ENCODE results near the gene RAB11FIP5.
A peak's percentile ranks its signal among the peaks of the same experiment; 100 is the strongest.
"Not testable (repeated sequence)": the region's sequence is repeated elsewhere in the genome, so short reads cannot be mapped to it uniquely, and the experiment has no call there.

RAB11FIP5 gene, protein sequence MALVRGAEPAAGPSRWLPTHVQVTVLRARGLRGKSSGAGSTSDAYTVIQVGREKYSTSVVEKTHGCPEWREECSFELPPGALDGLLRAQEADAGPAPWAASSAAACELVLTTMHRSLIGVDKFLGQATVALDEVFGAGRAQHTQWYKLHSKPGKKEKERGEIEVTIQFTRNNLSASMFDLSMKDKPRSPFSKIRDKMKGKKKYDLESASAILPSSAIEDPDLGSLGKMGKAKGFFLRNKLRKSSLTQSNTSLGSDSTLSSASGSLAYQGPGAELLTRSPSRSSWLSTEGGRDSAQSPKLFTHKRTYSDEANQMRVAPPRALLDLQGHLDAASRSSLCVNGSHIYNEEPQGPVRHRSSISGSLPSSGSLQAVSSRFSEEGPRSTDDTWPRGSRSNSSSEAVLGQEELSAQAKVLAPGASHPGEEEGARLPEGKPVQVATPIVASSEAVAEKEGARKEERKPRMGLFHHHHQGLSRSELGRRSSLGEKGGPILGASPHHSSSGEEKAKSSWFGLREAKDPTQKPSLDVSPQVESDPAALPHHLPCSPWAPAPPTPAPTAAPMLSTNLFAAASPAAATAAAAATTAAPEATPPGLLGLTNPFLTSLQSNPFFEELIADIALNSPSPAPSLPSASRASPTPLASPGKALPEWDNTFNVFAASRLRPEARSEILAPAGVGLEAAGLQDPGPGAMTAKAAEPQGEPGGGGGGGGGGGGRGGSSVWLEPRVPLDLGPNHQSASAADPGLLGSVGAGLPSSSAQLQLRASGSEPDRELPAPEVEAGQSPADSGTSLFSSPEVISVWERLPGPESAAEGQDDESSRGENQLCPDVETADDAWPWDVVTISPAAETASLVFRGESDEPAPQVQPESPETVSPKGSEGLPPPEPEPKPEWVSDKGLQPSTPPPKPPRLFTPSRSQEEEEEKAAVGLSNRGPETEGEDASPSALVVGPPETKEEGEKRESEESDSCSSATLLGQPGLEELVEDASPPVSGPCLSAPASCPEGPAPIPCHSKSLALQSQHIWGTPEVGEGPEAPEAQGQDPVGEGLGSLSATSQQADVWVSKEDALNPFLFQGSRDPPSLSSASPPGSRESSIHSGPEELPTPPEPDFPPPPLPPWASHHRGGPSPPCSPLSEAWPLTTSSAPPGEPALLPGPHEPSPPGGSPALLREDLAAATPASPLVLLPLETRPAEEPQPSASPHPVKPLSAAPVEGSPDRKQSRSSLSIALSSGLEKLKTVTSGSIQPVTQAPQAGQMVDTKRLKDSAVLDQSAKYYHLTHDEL (N-terminal part only)

DNA sequence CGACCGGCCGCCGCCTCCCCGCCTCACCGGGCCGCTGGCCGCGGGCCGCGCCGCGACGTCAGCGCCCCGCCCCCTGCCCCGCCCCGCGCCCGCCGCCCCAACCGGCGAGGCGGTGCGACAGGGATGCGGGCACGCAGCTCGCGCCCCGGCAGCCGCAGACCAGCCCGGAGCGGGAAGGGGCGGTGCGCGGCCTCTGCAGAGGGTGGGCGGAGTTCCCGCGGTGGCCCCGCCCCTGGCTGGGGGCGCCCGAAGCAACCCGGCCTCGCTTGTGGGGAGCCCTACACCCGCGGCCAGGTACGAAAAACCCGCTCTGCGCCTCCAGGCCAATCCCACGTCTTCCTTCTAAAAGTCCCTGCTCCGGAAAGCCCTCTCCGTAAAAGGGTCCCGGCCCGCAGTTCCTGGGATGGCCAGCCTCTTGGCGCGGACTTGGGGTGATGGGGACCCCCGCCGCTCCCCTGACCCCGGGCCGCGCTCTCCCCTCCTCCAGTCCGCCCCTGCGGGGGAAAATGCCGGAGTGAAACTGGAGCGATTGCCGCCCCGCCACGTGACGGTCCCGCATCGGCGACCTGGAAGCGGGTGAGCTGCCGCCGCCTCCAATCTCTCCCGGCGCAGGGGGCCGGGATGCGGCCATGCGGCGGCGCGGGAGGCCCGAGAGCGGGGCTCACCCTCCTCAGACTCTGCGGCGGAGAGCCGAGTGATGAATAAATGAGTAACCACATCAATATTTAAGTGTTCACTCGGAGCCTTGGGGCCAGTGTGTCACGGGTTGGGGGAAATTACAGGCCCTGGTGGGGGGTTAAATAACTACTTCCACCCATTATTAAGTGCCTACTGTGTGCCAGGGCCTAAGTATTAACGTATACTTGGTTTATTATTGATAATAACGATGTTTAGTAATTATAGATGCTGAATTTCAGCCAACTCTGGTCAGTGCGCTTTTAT lies at the start of gene RAB11FIP5:
RAB11FIP5 (minus strand) TSS at position 36 of the 942 bp plus-strand sequence. CDS start 171 bp downstream, outside the sequence.
- DNase-seq: peak; percentile 86

DNA sequence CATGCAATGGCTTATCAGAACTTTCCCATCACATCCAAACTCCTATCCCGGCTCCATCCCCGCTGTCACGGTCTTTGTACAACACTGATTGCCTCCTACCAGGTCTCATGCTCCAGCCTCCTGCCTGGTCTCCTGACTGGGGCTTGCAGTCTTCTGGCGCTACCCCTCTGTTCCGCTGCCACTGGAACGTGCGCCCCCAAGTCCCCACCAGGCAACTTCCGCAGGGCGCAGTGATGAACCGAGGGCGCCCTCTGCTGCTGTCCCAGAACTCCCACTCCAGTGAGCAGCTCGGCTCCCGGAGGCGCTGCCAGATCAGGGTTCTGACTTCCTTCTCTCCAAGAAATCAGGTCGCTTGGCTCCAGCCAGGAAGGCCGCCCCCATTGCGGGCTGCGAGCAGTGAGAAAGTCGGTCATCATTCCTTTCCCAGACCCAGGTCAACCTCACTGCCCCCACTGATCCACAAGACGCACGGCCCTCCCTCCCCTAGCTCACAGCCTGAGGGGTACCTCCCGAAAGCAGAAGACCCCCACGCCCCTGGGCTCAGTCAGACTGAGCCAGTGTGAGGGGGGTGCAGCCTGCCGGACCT lies 43.9 kb upstream of the RAB11FIP5 start:
- peak; percentile 53 for DNase-seq

DNA sequence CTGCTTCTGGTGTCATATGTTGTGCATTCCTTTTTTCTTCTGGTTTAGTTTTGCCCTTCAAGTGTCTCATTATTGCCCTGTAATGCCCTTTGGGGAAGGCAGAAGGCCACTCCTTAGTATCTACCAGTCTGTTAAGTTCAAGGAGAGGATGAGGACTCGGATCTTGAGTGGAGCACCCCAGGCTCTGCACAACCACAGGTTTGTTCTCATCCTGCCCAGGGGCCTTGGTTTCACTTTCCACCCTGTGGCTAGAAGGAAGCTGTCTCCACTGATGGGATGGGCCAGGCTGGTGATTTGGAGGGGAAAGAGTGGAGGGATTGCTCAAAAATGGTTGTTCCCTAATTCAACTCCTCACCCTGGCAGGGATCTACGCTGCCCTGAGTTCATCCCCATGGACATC lies 30.2 kb upstream of the RAB11FIP5 start:
- DNase-seq: no peak

DNA sequence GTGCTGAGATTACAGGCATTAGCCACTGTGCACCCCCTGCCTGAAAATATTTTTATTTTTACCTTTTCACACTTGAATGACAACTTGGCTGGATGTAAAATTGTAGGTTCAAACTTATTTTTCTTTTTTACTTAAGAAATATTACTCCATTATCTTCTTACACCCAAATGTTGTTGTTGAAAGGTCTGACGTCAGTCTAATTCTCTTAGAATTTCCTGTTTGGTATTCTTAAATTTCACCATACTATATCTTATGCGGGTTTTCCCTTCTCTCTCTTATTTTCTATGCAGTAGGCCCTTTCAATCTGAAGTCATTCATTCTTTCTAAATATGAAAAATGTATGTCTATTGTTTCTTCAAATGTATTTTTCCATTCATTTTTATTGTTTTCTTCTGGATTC lies 29.1 kb upstream of the RAB11FIP5 start:
- no peak for DNase-seq

DNA sequence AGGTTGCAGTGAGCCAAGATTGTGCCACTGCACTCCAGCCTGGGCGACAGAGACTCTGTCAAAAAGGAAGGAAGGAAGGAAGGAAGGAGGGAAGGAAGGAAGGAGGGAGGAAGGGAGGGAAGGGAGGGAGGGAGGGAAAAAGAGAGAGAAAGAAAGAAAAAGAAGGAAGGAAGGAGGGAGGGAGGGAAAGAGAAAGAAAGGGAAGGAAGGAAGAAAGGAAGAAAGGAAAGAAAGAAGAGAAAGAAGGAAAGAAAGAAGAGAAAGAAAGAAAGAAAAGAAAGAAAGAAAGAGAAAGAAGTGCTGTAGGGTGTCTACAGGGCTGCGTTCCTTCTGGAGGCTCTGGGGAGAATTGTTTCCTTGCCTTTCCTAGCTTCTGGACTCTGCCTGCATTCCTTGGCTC lies 22.5 kb upstream of the RAB11FIP5 start:
- no peak for DNase-seq

DNA sequence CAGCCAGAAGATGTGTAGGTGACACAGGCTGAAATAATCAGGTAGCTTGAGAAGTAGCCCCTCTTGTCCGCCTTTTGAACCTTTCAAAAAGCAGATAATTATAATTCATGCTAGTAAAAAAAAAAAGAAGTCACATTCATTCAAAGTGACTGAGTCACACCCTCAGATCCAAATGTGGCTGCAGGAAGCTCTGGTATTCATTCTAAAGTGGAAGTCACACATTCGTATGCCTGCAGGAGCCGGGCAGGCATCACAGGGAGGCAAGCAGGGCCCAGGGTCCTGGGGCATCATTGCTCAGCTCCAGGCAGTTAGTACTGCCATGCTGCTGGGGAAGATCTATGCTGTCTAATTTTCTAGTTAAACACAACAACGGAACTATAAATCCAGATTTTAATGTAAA lies 21.7 kb upstream of the RAB11FIP5 start:
- DNase-seq: no peak

DNA sequence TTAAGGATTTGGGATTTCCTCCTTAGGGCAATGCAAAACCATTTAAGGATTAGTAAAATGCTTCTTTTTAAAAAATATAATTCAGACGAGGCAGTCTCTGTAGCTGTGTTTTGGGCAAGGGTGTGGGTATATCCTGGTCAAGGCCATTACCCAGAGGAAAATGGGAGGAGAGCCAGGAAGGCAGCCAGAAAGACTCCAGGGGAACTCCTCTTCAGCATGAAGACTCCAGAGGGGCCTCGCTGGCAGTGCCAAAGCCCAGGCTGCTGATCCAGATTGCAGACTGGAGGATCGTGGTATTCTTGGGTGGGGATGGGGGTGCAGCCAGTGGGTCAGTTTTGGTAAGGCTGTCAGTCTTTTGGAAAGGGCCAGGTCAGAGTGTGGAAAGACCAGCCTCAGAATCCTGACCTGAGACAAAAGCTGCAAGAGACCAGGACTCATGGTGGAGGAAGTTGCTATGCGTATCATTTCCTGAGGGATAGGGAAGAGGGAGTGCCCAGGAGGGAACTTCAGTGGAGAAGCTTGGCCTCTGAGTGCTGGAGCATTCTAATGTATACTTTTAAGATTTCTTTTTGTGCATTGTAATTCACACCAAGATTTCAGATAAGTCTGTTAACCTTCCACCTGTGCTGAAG lies 20.9 kb upstream of the RAB11FIP5 start:
- no peak for DNase-seq

DNA sequence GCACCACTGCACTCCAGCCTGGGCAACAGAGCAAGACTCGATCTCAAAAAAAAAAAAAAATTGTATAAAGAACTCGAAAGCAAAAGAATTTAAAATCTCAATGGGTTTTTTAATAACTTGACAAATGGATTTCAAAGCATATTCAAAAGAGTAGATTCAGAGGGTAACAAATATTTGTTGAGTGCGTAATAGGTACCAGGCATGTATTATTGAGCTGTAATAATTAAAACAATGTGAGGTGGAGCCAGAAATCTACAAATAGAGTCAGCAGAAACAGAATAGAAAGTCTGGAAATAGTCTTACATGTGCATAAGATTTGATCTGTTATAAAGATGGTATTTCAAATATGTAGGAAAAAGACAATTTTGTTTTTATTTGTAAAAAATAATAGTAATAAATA lies 19.1 kb upstream of the RAB11FIP5 start:
- DNase-seq: no peak

DNA sequence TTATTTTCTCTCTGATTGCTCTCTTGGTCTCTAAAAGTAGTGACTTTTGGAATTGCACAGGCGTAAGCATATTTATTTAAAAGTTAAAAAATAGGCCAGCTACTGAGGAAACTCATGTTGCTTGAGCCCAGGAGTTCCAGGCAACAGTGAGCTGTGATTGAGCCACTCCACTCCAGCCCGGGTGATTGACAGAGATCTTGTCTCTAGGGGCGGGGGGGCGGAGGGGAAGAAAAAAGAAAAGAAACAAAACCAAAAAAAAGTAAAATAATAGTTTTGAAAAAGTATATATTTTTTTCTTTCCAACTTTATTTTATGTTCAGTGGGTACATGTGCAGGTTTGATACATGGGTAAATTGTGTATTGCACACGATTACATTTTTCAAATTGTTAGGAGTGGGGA lies 18.0 kb upstream of the RAB11FIP5 start:
- no peak for DNase-seq

DNA sequence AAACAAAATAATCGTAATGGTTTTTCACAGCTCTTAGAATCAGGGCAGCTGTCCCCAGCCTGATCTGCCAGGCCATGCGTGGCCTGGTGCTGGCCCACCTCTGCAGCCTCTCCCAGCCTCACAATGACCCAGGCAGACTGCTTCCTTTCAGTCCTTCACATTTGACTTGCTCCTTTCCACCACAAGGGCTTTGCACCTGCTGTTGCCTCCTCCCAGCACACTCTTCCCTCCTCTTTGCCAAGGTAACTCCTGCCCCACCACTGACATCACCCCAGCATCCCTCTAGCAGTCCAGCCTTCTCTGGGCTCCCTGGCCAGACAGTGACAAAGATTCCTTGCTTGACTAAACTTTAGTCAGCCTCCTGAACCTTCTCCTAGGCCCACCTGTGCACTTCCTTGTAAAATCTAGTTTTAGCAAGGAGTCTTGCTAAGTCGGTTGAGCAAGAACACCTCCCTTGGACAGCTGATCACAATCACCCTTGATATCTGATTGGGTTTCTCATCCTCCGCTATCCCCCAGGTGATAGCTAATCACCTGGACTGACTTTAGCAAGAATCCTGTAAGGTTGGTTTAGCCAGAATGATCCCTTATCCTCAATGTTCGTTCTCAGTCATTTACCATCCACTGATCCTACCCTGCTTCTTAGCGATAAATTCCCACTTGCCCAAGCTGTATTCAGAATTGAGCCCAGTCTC lies 16.2 kb upstream of the RAB11FIP5 start:
- no peak for DNase-seq

DNA sequence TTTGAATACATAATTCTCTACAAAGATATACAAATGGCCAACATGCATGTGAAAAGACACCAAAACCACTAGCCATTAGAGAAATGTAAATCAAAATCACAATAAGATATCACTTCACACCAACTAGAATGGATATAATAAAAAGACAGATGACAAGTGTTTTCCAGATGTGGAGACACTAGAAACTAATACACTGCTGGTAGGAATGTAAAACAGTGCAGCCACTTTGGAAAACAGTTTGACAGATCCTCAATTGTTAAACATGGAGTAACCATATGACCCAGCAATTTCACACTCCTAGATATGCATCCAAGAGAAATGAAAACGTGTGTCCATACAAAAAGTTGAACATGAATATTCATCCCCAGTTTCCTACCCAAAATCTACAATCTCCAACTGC lies 9.8 kb upstream of the RAB11FIP5 start:
- DNase-seq: no peak

DNA sequence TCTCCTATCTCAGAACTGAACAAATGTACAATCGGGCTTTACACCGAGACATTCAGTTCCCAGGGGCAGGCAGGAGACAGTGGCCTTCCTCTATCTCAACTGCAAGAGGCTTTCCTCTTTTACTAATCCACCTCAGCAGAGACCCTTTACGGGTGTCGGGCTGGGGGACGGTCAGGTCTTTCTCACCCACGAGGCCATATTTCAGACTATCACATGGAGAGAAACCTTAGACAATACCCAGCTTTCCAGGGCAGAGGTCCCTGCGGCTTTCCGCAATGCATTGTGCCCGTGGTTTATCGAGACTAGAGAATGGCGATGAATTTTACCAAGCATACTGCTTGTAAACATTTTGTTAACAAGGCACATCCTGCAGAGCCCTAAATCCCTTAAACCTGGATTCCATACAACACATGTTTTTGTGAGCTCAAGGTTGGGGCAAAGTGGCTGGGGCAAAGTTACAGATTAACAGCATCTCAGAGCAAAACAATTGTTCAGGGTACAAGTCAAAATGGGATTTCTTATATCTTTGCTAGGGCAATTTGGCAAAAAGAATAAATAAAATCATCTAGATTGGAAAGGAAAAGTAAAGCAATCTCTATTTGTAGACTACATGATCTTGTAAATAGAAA lies 7.0 kb upstream of the RAB11FIP5 start:
- not testable (repeated sequence) for DNase-seq

DNA sequence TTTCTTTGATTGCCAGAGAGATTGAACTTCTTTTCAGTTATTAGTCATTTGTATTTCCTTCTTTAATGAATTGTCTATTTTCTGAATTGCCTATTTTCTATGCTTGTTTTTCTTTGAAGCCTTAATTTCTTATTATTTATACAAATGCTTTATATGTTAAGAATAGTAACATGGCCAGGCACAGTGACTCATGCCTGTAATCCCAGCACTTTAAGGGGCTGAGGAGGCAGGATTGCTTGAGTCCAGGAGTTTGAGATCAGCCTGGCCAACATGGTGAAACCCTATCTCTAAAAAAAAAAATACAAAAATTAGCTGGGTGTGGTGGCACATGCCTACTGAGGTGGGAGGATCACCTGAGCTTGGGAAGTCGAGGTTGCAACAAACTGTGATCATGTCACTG lies 4.7 kb upstream of the RAB11FIP5 start:
- DNase-seq: no peak

DNA sequence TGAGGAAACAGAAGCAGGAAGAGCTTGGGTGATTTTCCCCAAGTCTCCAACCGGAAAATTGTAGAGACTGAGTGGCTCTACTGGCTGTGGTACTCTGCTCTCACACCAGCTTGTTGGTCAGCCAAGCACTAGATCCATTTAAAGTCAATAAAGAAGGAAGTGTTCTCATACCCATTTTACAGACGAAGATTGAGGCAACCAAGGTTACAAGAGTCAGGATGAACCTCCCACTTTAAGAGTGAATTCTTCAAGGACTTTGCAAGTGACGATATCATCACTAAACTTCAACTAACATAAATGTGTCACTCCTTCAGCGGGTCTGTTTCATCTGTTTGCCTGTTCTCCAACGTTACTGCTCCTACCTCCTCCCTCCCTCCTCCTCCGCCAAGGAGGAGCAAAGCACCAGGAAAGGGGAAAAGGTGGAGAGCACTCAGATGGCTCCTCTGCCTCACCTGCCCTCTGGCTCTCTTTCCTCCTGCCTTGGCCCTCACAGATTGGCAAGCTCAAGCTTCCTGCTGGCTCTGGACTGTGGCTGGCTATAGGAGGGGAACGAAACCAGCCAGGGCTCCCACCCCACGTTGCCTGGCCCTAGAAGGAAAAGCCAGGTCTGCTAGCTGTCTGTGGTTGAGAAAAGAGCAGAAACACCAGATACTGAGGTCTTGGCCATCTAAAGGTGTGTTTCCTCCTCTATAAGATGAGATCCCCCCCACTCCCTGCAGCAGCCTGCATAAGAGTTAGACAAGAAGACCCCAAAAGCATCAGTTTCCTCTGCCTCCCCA lies 3.6 kb upstream of the RAB11FIP5 start:
- no peak for DNase-seq

DNA sequence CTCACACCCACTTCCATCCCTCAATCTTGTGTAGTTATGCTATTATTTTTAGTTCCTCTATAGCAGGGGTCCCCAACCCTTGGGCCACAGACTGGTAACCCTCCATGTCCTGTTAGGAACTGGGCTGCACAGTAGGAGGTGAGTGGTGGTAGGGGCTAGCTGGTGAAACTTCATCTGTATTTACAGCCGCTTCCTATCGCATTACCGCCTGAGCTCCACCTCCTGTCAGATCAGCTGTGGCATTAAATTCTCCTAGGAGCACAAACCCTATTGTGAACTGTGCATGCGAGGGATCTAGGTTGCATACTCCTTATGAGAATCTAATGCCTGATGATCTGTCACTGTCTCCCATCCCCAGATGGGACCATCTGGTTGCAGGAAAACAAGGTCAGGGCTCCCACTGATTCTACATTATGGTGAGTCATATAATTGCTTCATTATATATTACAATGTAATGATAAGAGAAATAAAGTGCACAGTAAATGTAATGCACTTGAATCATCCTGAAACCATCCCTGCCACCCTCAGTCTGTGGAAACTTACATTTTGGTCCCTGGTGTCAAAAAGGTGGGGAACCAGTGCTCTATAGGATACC lies 1.6 kb upstream of the RAB11FIP5 start:
- DNase-seq: no peak

DNA sequence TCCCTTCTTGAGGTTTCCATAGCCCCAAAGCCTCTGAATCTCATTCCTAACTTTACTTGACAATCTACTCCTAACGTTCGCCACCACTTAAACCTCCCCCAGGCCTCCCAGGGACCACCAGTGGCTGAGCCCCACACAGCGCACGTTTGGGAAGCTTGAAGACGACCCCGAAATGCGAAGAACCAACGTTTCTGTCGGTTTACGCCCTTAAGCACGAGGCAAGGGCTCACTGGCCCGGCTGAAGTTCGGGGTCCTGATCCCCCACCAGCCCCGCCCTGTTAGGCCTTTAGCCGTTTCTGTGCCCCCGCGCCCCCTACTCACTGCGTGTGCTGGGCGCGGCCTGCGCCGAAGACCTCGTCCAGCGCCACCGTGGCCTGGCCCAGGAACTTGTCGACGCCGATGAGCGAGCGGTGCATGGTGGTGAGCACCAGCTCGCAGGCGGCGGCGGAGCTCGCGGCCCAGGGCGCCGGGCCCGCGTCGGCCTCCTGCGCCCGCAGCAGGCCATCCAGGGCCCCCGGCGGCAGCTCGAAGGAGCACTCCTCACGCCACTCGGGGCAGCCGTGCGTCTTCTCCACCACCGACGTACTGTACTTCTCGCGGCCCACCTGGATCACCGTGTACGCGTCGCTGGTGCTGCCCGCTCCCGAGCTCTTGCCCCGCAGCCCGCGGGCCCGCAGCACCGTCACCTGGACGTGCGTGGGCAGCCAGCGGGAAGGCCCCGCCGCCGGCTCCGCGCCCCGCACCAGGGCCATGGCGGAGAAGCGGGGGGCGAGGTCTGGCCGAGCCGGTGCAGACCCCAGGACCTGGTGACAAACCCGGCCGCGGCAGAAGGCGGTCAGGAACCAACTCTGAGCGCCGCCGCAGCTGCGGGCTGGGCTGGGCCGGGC lies 479 bp downstream of the RAB11FIP5 start:
- DNase-seq: peak; percentile 39
